Measurements from ENCODE around the gene DAB1. TPM values are rescaled to one million over a fixed set of nuclear protein-coding genes. Genes with fewer than 3 reads are reported as not detected.

DAB1 gene
- total RNA-seq, 6 experiments from 2014 or later: 0.76 to 1.9 (median 1.1) TPM

- ATAC-seq (no peak), DNase-seq (no peak)
- Histone ChIP-seq H3K4me3 (no peak overlapping the region), H3K9me3 (no peaks in the 10 kb centered on the region), H3K27ac (no peak overlapping the region), H3K27me3 (no peaks in the 10 kb centered on the region), H3K36me3 (no peaks in the 10 kb centered on the region), H3K4me1 (no peaks in the 10 kb centered on the region)
- intact Hi-C loops (cut with DNase I): no loop called here
- WGBS (ENCODE audit: insufficient coverage, low coverage, low lambda C conversion rate, missing lambda C conversion rate): 77% methylated on average over 2 of the region's 2 CpGs
- TF ChIP-seq POLR2A (IDR thresholded peaks at IDR 0.05) (no peak), CTCF (IDR thresholded peaks at IDR 0.05) (no peak)
Observed at GRCh38 chr1:57190898-57191297, 233.0 kb downstream of the DAB1 start.

DNA sequence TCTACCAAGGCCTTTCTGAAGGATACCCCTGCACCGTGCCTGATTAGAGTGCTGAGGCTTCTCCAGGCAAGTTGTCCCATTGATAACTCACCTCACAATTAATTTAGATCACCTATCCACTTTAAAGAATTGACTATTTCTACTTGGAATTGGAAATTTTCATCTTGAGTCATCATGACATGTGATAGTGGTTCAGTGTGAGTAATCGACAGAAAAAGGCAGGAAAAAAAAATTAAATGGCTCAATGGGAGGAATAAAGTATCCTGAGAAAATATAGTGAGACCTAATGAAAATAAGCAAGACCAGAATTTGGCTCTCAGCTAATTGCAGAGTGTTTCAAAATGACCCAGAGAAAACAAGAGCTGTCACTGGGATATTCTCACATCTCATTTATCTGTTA is 235.7 kb downstream of the DAB1 start:
- Histone ChIP-seq H3K27me3 (no peaks in the 10 kb centered on the region), H3K9me3 (no peaks in the 10 kb centered on the region), H3K4me3 (no peak overlapping the region), H3K36me3 (no peaks in the 10 kb centered on the region), H3K27ac (no peak overlapping the region), H3K4me1 (no peaks in the 10 kb centered on the region)
- no peak for DNase-seq
- WGBS (ENCODE audit: insufficient coverage, low coverage, low lambda C conversion rate, missing lambda C conversion rate): 77% methylated on average over 2 of the region's 2 CpGs
- no peak for ATAC-seq
- TF ChIP-seq POLR2A (IDR thresholded peaks at IDR 0.05) (no peak), CTCF (IDR thresholded peaks at IDR 0.05) (no peak)
- intact Hi-C loops (cut with DNase I): no loop called here

DNA sequence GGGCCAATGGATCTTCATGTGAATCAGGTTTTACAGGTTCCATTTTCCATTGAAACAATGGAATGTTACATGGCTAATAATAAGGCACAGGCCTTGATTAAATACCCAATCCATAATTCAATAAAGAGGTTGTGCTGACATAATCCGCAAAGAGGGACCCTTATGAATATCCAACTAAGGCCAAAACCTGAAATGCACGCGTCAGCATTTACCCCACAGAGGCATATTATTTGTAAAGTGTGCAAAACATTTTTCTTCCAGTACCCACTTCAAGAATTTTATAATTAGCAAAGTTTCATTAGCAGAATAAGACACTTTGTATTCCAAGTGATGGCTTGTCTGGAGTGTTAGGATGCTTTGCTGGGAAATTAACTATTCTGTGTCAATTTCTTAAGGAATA is 237.4 kb downstream of the DAB1 start:
- no peak for TF ChIP-seq POLR2A (IDR thresholded peaks at IDR 0.05)
- TF ChIP-seq CTCF (IDR thresholded peaks at IDR 0.05): no peak
- Histone ChIP-seq H3K36me3 (no peaks in the 10 kb centered on the region), H3K4me3 (no peak overlapping the region), H3K9me3 (no peaks in the 10 kb centered on the region), H3K27ac (no peak overlapping the region), H3K27me3 (no peaks in the 10 kb centered on the region), H3K4me1 (no peaks in the 10 kb centered on the region)
- no peak for DNase-seq
- 88% methylated on average over 3 of the region's 3 CpGs for WGBS (ENCODE audit: insufficient coverage, low coverage, low lambda C conversion rate, missing lambda C conversion rate)
- ATAC-seq: no peak
- intact Hi-C loops (cut with DNase I): no loop called here

DNA sequence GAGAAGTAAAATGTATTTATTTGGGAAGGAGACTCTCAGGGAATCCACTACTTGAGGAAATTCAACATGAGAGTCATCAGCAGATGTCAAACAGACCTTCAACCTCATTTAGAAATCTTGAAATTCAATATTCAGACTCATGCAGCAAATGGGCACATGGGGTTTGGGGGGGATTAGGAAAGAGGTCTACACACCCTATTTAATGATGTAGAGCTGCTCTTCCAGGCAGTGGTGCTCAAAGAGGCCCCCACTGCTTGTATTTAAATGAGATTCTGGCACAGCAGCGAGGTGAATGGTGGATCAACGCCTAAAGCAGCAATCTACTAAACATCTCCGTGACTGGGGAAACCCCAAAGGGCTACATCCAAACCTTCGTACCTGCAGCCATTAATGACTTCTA is 244.9 kb downstream of the DAB1 start:
- no peak for TF ChIP-seq CTCF (IDR thresholded peaks at IDR 0.05)
- no peak for TF ChIP-seq POLR2A (IDR thresholded peaks at IDR 0.05)
- intact Hi-C loops (cut with DNase I): no loop called here
- no peak overlapping the region for H3K27ac ChIP-seq
- no peaks in the 10 kb centered on the region for H3K4me1 ChIP-seq
- ATAC-seq (no peak), DNase-seq (no peak)
- H3K9me3 ChIP-seq: no peaks in the 10 kb centered on the region
- no peaks in the 10 kb centered on the region for H3K36me3 ChIP-seq
- 79% methylated on average over 3 of the region's 4 CpGs for WGBS (ENCODE audit: insufficient coverage, low coverage, low lambda C conversion rate, missing lambda C conversion rate)
- no peaks in the 10 kb centered on the region for H3K27me3 ChIP-seq
- H3K4me3 ChIP-seq: no peak overlapping the region

GRCh38 chr1:57175506-57175905 is 248.4 kb downstream of the DAB1 start:
- no peaks in the 10 kb centered on the region for H3K27me3 ChIP-seq
- DNase-seq (no peak), ATAC-seq (no peak)
- no peaks in the 10 kb centered on the region for H3K36me3 ChIP-seq
- intact Hi-C loops (cut with DNase I): no loop called here
- WGBS (ENCODE audit: insufficient coverage, low coverage, low lambda C conversion rate, missing lambda C conversion rate): 88% methylated on average over 5 of the region's 5 CpGs
- H3K4me3 ChIP-seq: no peak overlapping the region
- H3K9me3 ChIP-seq: no peaks in the 10 kb centered on the region
- no peaks in the 10 kb centered on the region for H3K4me1 ChIP-seq
- H3K27ac ChIP-seq: no peak overlapping the region
- TF ChIP-seq POLR2A (IDR thresholded peaks at IDR 0.05) (no peak), CTCF (IDR thresholded peaks at IDR 0.05) (no peak)

Measured in right lobe of liver (tissue), 6 donors.